ENCODE measurements around the gene ZNF10.

Gene ZNF10

GRCh38 chr12:133202493-133203343, 72.3 kb downstream of the ZNF10 start:
- no peak for DNase-seq

GRCh38 chr12:133203344-133204263, 73.2 kb downstream of the ZNF10 start:
- no peak for DNase-seq

GRCh38 chr12:133204264-133204603, 73.8 kb downstream of the ZNF10 start:
- no peak for DNase-seq

GRCh38 chr12:133206390-133206789, 76.0 kb downstream of the ZNF10 start:
- no peak for DNase-seq
